Neural progenitor cell (in vitro differentiated cells): ENCODE measurements around the gene ADCY6. TPM values are rescaled to one million over a fixed set of nuclear protein-coding genes. Genes with fewer than 3 reads are reported as not detected.

ENCODE experiments used
- DNase-seq: peaks from one replicate; pipeline ENCODE4 v3.0.0-alpha.2; 2016; ENCODE audit warnings: low spot score
- H2AFZ ChIP-seq: fragments of 200-600 bp; sonication (generic); replicated peaks from 2 replicates; pipeline ENCODE4 v1.6.1; 2016; ENCODE audit warnings: antibody characterized with exemption
- H3F3A ChIP-seq: fragments of 200-600 bp; sonication (generic); 2 replicates; pipeline ENCODE4 v1.6.1; 2016; ENCODE audit warnings: antibody characterized with exemption, low read depth
- H3K27ac ChIP-seq: fragments of 200-600 bp; sonication (generic); 2 replicates; pipeline ENCODE4 v1.5.1; 2016; ENCODE audit warnings: mild to moderate bottlenecking
- H3K27me3 ChIP-seq: fragments of 200-600 bp; sonication (generic); 2 replicates; pipeline ENCODE4 v1.6.1; 2016; ENCODE audit warnings: mild to moderate bottlenecking, moderate library complexity
- H3K36me3 ChIP-seq: fragments of 200-600 bp; sonication (generic); 2 replicates; pipeline ENCODE4 v1.5.1; 2016
- H3K4me1 ChIP-seq: fragments of 200-600 bp; sonication (generic); 2 replicates; pipeline ENCODE4 v1.6.1; 2016; ENCODE audit warnings: mixed run types
- H3K4me2 ChIP-seq: fragments of 200-600 bp; sonication (generic); 2 replicates; pipeline ENCODE4 v1.6.1; 2016
- H3K4me3 ChIP-seq: fragments of 200-600 bp; sonication (generic); 2 replicates; pipeline ENCODE4 v1.5.1; 2016
- H3K79me2 ChIP-seq: fragments of 200-600 bp; sonication (generic); 2 replicates; pipeline ENCODE4 v1.6.1; 2016; ENCODE audit warnings: low read depth
- H3K9ac ChIP-seq: fragments of 200-600 bp; sonication (generic); 2 replicates; pipeline ENCODE4 v1.6.1; 2016
- H3K9me3 ChIP-seq: fragments of 200-600 bp; sonication (generic); 2 replicates; pipeline ENCODE4 v1.5.1; 2016; ENCODE audit warnings: low read depth
- H4K20me1 ChIP-seq: fragments of 200-600 bp; sonication (generic); 2 replicates; pipeline ENCODE4 v1.6.1; 2016; ENCODE audit warnings: low read depth
- H3K27ac Mint-ChIP-seq: 3 replicates; pipeline ENCODE4 v1.8.0; 2021; ENCODE audit warnings: mixed read lengths
- H3K27me3 Mint-ChIP-seq: 2 replicates; pipeline ENCODE4 v1.8.0; 2022; ENCODE audit warnings: low read depth, mild to moderate bottlenecking, inconsistent platforms, moderate library complexity, mixed read lengths; ENCODE audit not compliant: insufficient read depth
- H3K36me3 Mint-ChIP-seq: 3 replicates; pipeline ENCODE4 v1.8.0; 2021; ENCODE audit warnings: mixed read lengths
- H3K4me1 Mint-ChIP-seq: 3 replicates; pipeline ENCODE4 v1.8.0; 2021; ENCODE audit warnings: mixed read lengths
- H3K4me3 Mint-ChIP-seq: 3 replicates; pipeline ENCODE4 v1.8.0; 2021; ENCODE audit warnings: mild to moderate bottlenecking, moderate library complexity, mixed read lengths
- H3K9me3 Mint-ChIP-seq: 3 replicates; pipeline ENCODE4 v1.8.0; 2020; ENCODE audit warnings: mixed read lengths
- CTCF ChIP-seq: fragments of 200-600 bp; sonication (generic); IDR thresholded peaks from 2 replicates; pipeline ENCODE4 v1.5.1; 2017; ENCODE audit warnings: antibody characterized with exemption, mild to moderate bottlenecking
- EZH2 ChIP-seq: fragments of 200-600 bp; sonication (generic); IDR thresholded peaks from 2 replicates; pipeline ENCODE4 v1.6.1; 2017; ENCODE audit warnings: antibody characterized with exemption, mild to moderate bottlenecking, moderate library complexity
- EZH2phosphoT487 ChIP-seq: fragments of 200-600 bp; sonication (generic); IDR thresholded peaks from 2 replicates; pipeline ENCODE4 v1.6.1; 2017; ENCODE audit warnings: antibody characterized with exemption
- total RNA-seq: library from RNA; depleted of rRNA; stranded (reverse); fragments of >200 nt; gene quantifications from 2 replicates; pipeline ENCODE4 v1.2.3, GENCODE V29; 2015; ENCODE audit warnings: low replicate concordance

The ADCY6 gene
- total RNA-seq, 1 donor from 2014 or later: 22.4 TPM

- Mint-ChIP-seq H3K4me1 (peaks cover 33% of the 10 kb centered on the region), H3K4me3 (peak overlapping the region; percentile 95), H3K27ac (no peak overlapping the region), H3K27me3 (peaks cover 3% of the 10 kb centered on the region), H3K9me3 (no peaks in the 10 kb centered on the region), H3K36me3 (peaks cover 3% of the 10 kb centered on the region)
- Histone ChIP-seq H3K27ac (no peak overlapping the region), H4K20me1 (peaks cover 22% of the 10 kb centered on the region), H3K9me3 (no peaks in the 10 kb centered on the region), H3F3A (peaks cover 12% of the 10 kb centered on the region), H3K79me2 (peaks cover 53% of the 10 kb centered on the region), H3K4me2 (peak overlapping the region; percentile 88), H3K4me3 (peak overlapping the region; percentile 96), H3K36me3 (no peaks in the 10 kb centered on the region), H2AFZ (no peak overlapping the region), H3K9ac (no peak overlapping the region), H3K4me1 (peaks cover 13% of the 10 kb centered on the region), H3K27me3 (no peaks in the 10 kb centered on the region)
- TF ChIP-seq CTCF (no peak), EZH2phosphoT487 (no peak), EZH2 (no peak)
- DNase-seq: no peak
These were observed 2.0 kb downstream of the ADCY6 start for GRCh38 chr12:48786591-48787544.

GRCh38 chr12:48783432-48783831 lies 5.5 kb downstream of the ADCY6 start:
- H3K27me3 Mint-ChIP-seq: no peaks in the 10 kb centered on the region

More at GRCh38 chr12:48783432-48783831, 5.5 kb downstream of the ADCY6 start:
- H3K27ac Mint-ChIP-seq: no peak overlapping the region
- Histone ChIP-seq H3K4me1 (peaks cover 13% of the 10 kb centered on the region), H3K27me3 (no peaks in the 10 kb centered on the region), H3K79me2 (peaks cover 57% of the 10 kb centered on the region), H2AFZ (no peak overlapping the region), H3K27ac (no peak overlapping the region), H3K36me3 (no peaks in the 10 kb centered on the region), H3K4me3 (no peak overlapping the region), H4K20me1 (peaks cover 42% of the 10 kb centered on the region), H3K4me2 (no peak overlapping the region), H3K9ac (no peak overlapping the region), H3F3A (no peaks in the 10 kb centered on the region), H3K9me3 (no peaks in the 10 kb centered on the region)
- peaks cover 26% of the 10 kb centered on the region for H3K4me1 Mint-ChIP-seq
- H3K4me3 Mint-ChIP-seq: no peak overlapping the region
- H3K36me3 Mint-ChIP-seq: peaks cover 9% of the 10 kb centered on the region
- TF ChIP-seq EZH2: no peak
- no peak for TF ChIP-seq CTCF
- TF ChIP-seq EZH2phosphoT487: no peak
- no peak for DNase-seq
- no peaks in the 10 kb centered on the region for H3K9me3 Mint-ChIP-seq
